HG03060 (cell line): Measurements from ENCODE around the gene MAPK8IP2.
"Not testable (repeated sequence)": the region's sequence is repeated elsewhere in the genome, so short reads cannot be mapped to it uniquely, and the experiment has no call there.

Source experiments
- ATAC-seq: cut with Tn5 transposase; IDR thresholded peaks from one replicate; pipeline ENCODE4 v1.9.1; 2021; ENCODE audit warnings: low read depth, moderate number of reproducible peaks; ENCODE audit not compliant: unreplicated experiment

Gene MAPK8IP2

GRCh38 chr22:50611341-50612060, 10.9 kb downstream of the MAPK8IP2 start:
- no peak for ATAC-seq

- ATAC-seq: no peak
Observed at GRCh38 chr22:50612168-50612527, 11.6 kb downstream of the MAPK8IP2 start.

GRCh38 chr22:50612528-50613221, 12.1 kb downstream of the MAPK8IP2 start:
- no peak for ATAC-seq

GRCh38 chr22:50613291-50613981, 12.8 kb downstream of the MAPK8IP2 start:
- no peak for ATAC-seq

GRCh38 chr22:50614296-50614695, 13.7 kb downstream of the MAPK8IP2 start:
- not testable (repeated sequence) for ATAC-seq

- ATAC-seq: peak; percentile 15
Observed at GRCh38 chr22:50620593-50621355, 20.2 kb downstream of the MAPK8IP2 start.

GRCh38 chr22:50621356-50621880, 20.8 kb downstream of the MAPK8IP2 start:
- ATAC-seq: no peak

GRCh38 chr22:50621948-50622722, 21.5 kb downstream of the MAPK8IP2 start:
- ATAC-seq: no peak

GRCh38 chr22:50622723-50623327, 22.2 kb downstream of the MAPK8IP2 start:
- no peak for ATAC-seq

GRCh38 chr22:50624347-50625130, 23.9 kb downstream of the MAPK8IP2 start:
- ATAC-seq: no peak

- ATAC-seq: no peak
Observed at GRCh38 chr22:50625131-50625567, 24.6 kb downstream of the MAPK8IP2 start.

GRCh38 chr22:50625568-50626313, 25.1 kb downstream of the MAPK8IP2 start:
- no peak for ATAC-seq

- no peak for ATAC-seq
Observed at GRCh38 chr22:50626314-50626849, 25.8 kb downstream of the MAPK8IP2 start.

- no peak for ATAC-seq
Observed at GRCh38 chr22:50626850-50627641, 26.5 kb downstream of the MAPK8IP2 start.

- no peak for ATAC-seq
Observed at GRCh38 chr22:50627642-50628542, 27.3 kb downstream of the MAPK8IP2 start, which contains the start of gene ARSA. Gene ARSA (minus strand): TSS chr22:50628152. CDS start chr22:50627779, 373 bp downstream.
